Suprapubic skin (tissue), 4 donors: ENCODE measurements around the gene INHBA. TPM values are rescaled to one million over a fixed set of nuclear protein-coding genes. Genes with fewer than 3 reads are reported as not detected.

Experiments
- DNase-seq, 2 donors: peaks; one replicate each; pipeline ENCODE4 v3.0.0-alpha.2; 2019; ENCODE audit warnings: low spot score in 2 of 2
- H3K27ac ChIP-seq: fragments of 200-600 bp; sonication (generic); one replicate; pipeline ENCODE4 v1.5.1; 2019
- H3K27me3 ChIP-seq: fragments of 200-600 bp; sonication (generic); one replicate; pipeline ENCODE4 v1.5.1; 2019
- H3K36me3 ChIP-seq: fragments of 200-600 bp; sonication (generic); one replicate; pipeline ENCODE4 v1.5.1; 2019
- H3K4me1 ChIP-seq: fragments of 200-600 bp; sonication (generic); one replicate; pipeline ENCODE4 v1.5.1; 2019
- H3K4me3 ChIP-seq: fragments of 200-600 bp; sonication (generic); one replicate; pipeline ENCODE4 v1.5.1; 2019; ENCODE audit warnings: mild to moderate bottlenecking
- H3K9me3 ChIP-seq: fragments of 200-600 bp; sonication (generic); one replicate; pipeline ENCODE4 v1.5.1; 2019
- CTCF ChIP-seq, 2 donors: fragments of 200-600 bp in 1 of 2; fragments of 450-650 bp in 1 of 2; sonication (generic) in 1 of 2; IDR thresholded peaks; one replicate each; pipeline ENCODE4 v1.5.1; 2016 to 2019; ENCODE audit warnings: antibody characterized with exemption in 2 of 2, mild to moderate bottlenecking in 1 of 2, moderate library complexity in 1 of 2
- EP300 ChIP-seq: sonication (generic); formaldehyde crosslinking; IDR thresholded peaks from one replicate; pipeline ENCODE4 v1.6.1; 2017; ENCODE audit warnings: antibody characterized with exemption
- POLR2A ChIP-seq, 2 donors: fragments of 450-650 bp; IDR thresholded peaks; one replicate each; pipeline ENCODE4 v1.6.1; 2017; ENCODE audit warnings: antibody characterized with exemption in 2 of 2, mild to moderate bottlenecking in 2 of 2, moderate library complexity in 2 of 2
- POLR2AphosphoS5 ChIP-seq, 3 donors: sonication (generic); formaldehyde crosslinking; IDR thresholded peaks; one replicate each; pipeline ENCODE4 v1.6.1; 2017; ENCODE audit warnings: antibody characterized with exemption in 3 of 3
- WGBS: methylation state at CpG from one replicate; pipeline ENCODE4 v1.1.5; 2018; 5-methylcytosine and 5-hydroxymethylcytosine counted together
- total RNA-seq, 4 donors: library from RNA; depleted of rRNA; stranded (reverse); fragments of >200 nt; gene quantifications; one replicate each; pipeline ENCODE4 v1.1.0, GENCODE V29; 2016

INHBA gene
- 1 to 10 TPM in 3 of 4 donors, under 1 TPM in 1; 0.87 to 3.7 (median 1.4) TPM for total RNA-seq

- no peaks in the 10 kb centered on the region for H3K9me3 ChIP-seq
- H3K4me1 ChIP-seq, result peaks cover 51% of the 10 kb centered on the region
- 67% methylated on average over 3 of the region's 3 CpGs for WGBS
- H3K36me3 ChIP-seq, result no peaks in the 10 kb centered on the region
- TF ChIP-seq POLR2A (IDR thresholded peaks at IDR 0.05) (no peak), POLR2AphosphoS5 (IDR thresholded peaks at IDR 0.05) (no peak), EP300 (no peak), CTCF (IDR thresholded peaks at IDR 0.05) (no peak)
- no peak within 1 kb of the TSS for H3K4me3 ChIP-seq
- DNase-seq, result no peak
- H3K27me3 ChIP-seq, result peaks cover 14% of the 10 kb centered on the region
- no peak within 1 kb of the TSS for H3K27ac ChIP-seq
Measured at GRCh38 chr7:41702635-41703371, at the start of gene INHBA. Gene INHBA (minus strand): TSS chr7:41703090. CDS start chr7:41700374, 2,716 bp downstream.

- H3K27me3 ChIP-seq, result no peaks in the 10 kb centered on the region
- WGBS, result 78% methylated on average over 2 of the region's 2 CpGs
Measured at GRCh38 chr7:41752615-41753014, 49.7 kb upstream of the INHBA start.

GRCh38 chr7:41750661-41751540 is 48.0 kb upstream of the INHBA start:
- no peaks in the 10 kb centered on the region for H3K4me1 ChIP-seq
- 8% methylated on average over 1 of the region's 1 CpG for WGBS
- no peak for DNase-seq
- no peaks in the 10 kb centered on the region for H3K9me3 ChIP-seq
- no peaks in the 10 kb centered on the region for H3K36me3 ChIP-seq
- H3K4me3 ChIP-seq, result no peak overlapping the region
- H3K27me3 ChIP-seq, result no peaks in the 10 kb centered on the region
- no peak for TF ChIP-seq POLR2AphosphoS5 (IDR thresholded peaks at IDR 0.05)
- TF ChIP-seq EP300, result no peak
- TF ChIP-seq POLR2A (IDR thresholded peaks at IDR 0.05), result no peak
- TF ChIP-seq CTCF (IDR thresholded peaks at IDR 0.05), result no peak
- no peak overlapping the region for H3K27ac ChIP-seq

More at GRCh38 chr7:41752615-41753014, 49.7 kb upstream of the INHBA start:
- H3K27ac ChIP-seq, result no peak overlapping the region
- no peaks in the 10 kb centered on the region for H3K36me3 ChIP-seq
- no peak for DNase-seq
- peaks cover 5% of the 10 kb centered on the region for H3K9me3 ChIP-seq
- H3K4me3 ChIP-seq, result no peak overlapping the region
- no peak for TF ChIP-seq POLR2A (IDR thresholded peaks at IDR 0.05)
- TF ChIP-seq POLR2AphosphoS5 (IDR thresholded peaks at IDR 0.05), result no peak
- no peak for TF ChIP-seq EP300
- no peak for TF ChIP-seq CTCF (IDR thresholded peaks at IDR 0.05)
- H3K4me1 ChIP-seq, result no peaks in the 10 kb centered on the region

GRCh38 chr7:41747961-41748360 is 45.1 kb upstream of the INHBA start:
- H3K9me3 ChIP-seq, result no peaks in the 10 kb centered on the region
- H3K27ac ChIP-seq, result no peak overlapping the region
- no peaks in the 10 kb centered on the region for H3K36me3 ChIP-seq
- H3K27me3 ChIP-seq, result no peaks in the 10 kb centered on the region
- no peak for TF ChIP-seq CTCF (IDR thresholded peaks at IDR 0.05)
- no peak for TF ChIP-seq POLR2A (IDR thresholded peaks at IDR 0.05)
- TF ChIP-seq EP300, result no peak
- TF ChIP-seq POLR2AphosphoS5 (IDR thresholded peaks at IDR 0.05), result no peak
- no peaks in the 10 kb centered on the region for H3K4me1 ChIP-seq
- H3K4me3 ChIP-seq, result no peak overlapping the region
- no peak for DNase-seq

- TF ChIP-seq POLR2AphosphoS5 (IDR thresholded peaks at IDR 0.05), result no peak
- no peak for TF ChIP-seq POLR2A (IDR thresholded peaks at IDR 0.05)
- TF ChIP-seq CTCF (IDR thresholded peaks at IDR 0.05), result no peak
- TF ChIP-seq EP300, result no peak
- no peak for DNase-seq
- no peaks in the 10 kb centered on the region for H3K36me3 ChIP-seq
- H3K4me3 ChIP-seq, result no peak overlapping the region
- no peaks in the 10 kb centered on the region for H3K4me1 ChIP-seq
- no peaks in the 10 kb centered on the region for H3K27me3 ChIP-seq
- H3K27ac ChIP-seq, result no peak overlapping the region
- peaks cover 5% of the 10 kb centered on the region for H3K9me3 ChIP-seq
Measured at GRCh38 chr7:41745451-41745850, 42.6 kb upstream of the INHBA start.
